T-helper 17 cell (primary cell): ENCODE measurements around the gene CENPT. TPM values are rescaled to one million over a fixed set of nuclear protein-coding genes. Genes with fewer than 3 reads are reported as not detected.
A peak's percentile ranks its signal among the peaks of the same experiment; 100 is the strongest.

Experiments
- ATAC-seq: fragments of 150-1000 bp; cut with Tn5 transposase; 2 replicates; pipeline ENCODE4 v1.10.0; 2021; ENCODE audit warnings: mild to moderate bottlenecking, moderate library complexity
- DNase-seq, 3 donors: peaks; one replicate each; pipeline versions ENCODE4 v3.0.0 to v3.0.0-alpha.2; 2020 to 2021
- H3K9me3 ChIP-seq: one replicate; pipeline ENCODE4 v1.7.0; 2013; ENCODE audit warnings: low read length, mild to moderate bottlenecking; ENCODE audit not compliant: control insufficient read depth, poor library complexity, severe bottlenecking
- H3K27ac Mint-ChIP-seq: one replicate; pipeline ENCODE4 v1.8.0; 2022; ENCODE audit warnings: mild to moderate bottlenecking, moderate library complexity, mixed read lengths
- H3K27me3 Mint-ChIP-seq: one replicate; pipeline ENCODE4 v1.8.0; 2022; ENCODE audit warnings: mixed read lengths
- H3K36me3 Mint-ChIP-seq: one replicate; pipeline ENCODE4 v1.8.0; 2022; ENCODE audit warnings: low read depth, mixed read lengths
- H3K4me1 Mint-ChIP-seq: one replicate; pipeline ENCODE4 v1.8.0; 2022; ENCODE audit warnings: mild to moderate bottlenecking, mixed read lengths
- H3K4me3 Mint-ChIP-seq: one replicate; pipeline ENCODE4 v1.8.0; 2022; ENCODE audit warnings: mild to moderate bottlenecking, moderate library complexity, mixed read lengths
- total RNA-seq, 4 donors: library from RNA in 2 of 4; stranded (reverse) in 2 of 4; gene quantifications; one replicate each; pipeline ENCODE4 v1.2.3 and lab custom pipeline; 2022 to 2026

Gene CENPT
- total RNA-seq (10 to 100 TPM; 75.3 to 77.0 TPM), total RNA-seq (lab: John Stamatoyannopoulos, UW) (78.4 to 128 reads per million in 2 donors)

- Mint-ChIP-seq H3K27me3 (no peaks in the 10 kb centered on the region), H3K4me3 (peak within 1 kb of the TSS; percentile 92), H3K4me1 (peaks cover 40% of the 10 kb centered on the region), H3K36me3 (no peaks in the 10 kb centered on the region), H3K27ac (peak within 1 kb of the TSS; percentile 95)
- DNase-seq = peak in 1 of 3 donors; percentile 53
- H3K9me3 ChIP-seq = no peaks in the 10 kb centered on the region
- ATAC-seq = peak; percentile 57
Observed at GRCh38 chr16:67847064-67847861, at the start of gene CENPT. Gene CENPT, minus strand, starts transcription at chr16:67847693. Its CDS starts 13,834 bp downstream, at chr16:67833859.

DNA sequence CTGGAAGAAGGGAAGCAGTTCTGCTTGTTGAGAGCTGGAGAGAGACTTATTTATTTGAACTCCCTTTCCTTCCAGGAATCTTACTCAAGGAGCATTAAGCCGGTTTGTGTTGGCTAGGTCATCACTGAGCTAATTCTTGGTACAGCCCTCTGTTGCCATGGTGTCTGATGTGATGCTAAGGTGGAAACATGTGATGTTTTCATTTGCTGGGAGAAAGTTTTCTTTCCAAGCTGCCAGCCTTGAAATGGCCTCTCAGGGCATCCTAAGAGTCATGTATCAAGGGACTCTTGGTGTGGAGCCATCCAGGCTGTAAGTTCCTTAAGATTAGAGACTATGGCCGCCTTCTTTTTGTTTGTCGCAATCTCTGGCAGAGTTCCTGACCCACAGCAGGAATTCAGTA is 49.7 kb upstream of the CENPT start:
- H3K4me3 Mint-ChIP-seq = no peak overlapping the region
- peaks cover 30% of the 10 kb centered on the region for H3K4me1 Mint-ChIP-seq
- ATAC-seq = no peak
- H3K27ac Mint-ChIP-seq = no peak overlapping the region
- no peaks in the 10 kb centered on the region for H3K9me3 ChIP-seq
- H3K36me3 Mint-ChIP-seq = peaks cover 2% of the 10 kb centered on the region
- no peaks in the 10 kb centered on the region for H3K27me3 Mint-ChIP-seq
- no peak for DNase-seq

GRCh38 chr16:67893743-67894399 is 46.4 kb upstream of the CENPT start:
- ATAC-seq = no peak
- peak overlapping the region; percentile 93 for H3K27ac Mint-ChIP-seq
- no peaks in the 10 kb centered on the region for H3K27me3 Mint-ChIP-seq
- no peak for DNase-seq
- H3K36me3 Mint-ChIP-seq = peaks cover 2% of the 10 kb centered on the region
- peak overlapping the region; percentile 95 for H3K4me3 Mint-ChIP-seq
- H3K9me3 ChIP-seq = no peaks in the 10 kb centered on the region
- H3K4me1 Mint-ChIP-seq = peaks cover 22% of the 10 kb centered on the region

- peak within 1 kb of the TSS; percentile 93 for H3K27ac Mint-ChIP-seq
- H3K36me3 Mint-ChIP-seq = peaks cover 2% of the 10 kb centered on the region
- H3K4me1 Mint-ChIP-seq = peaks cover 22% of the 10 kb centered on the region
- DNase-seq (peak; percentile 83 to 92 (median 91)), ATAC-seq (peak; percentile 99)
- no peaks in the 10 kb centered on the region for H3K9me3 ChIP-seq
- no peaks in the 10 kb centered on the region for H3K27me3 Mint-ChIP-seq
- peak within 1 kb of the TSS; percentile 95 for H3K4me3 Mint-ChIP-seq
Observed at GRCh38 chr16:67892899-67893742, 45.6 kb upstream of the CENPT start, which contains the start of gene PSKH1. Gene PSKH1, plus strand, starts transcription at chr16:67893254. Its CDS starts 15,496 bp downstream, at chr16:67908750.

- no peaks in the 10 kb centered on the region for H3K9me3 ChIP-seq
- Mint-ChIP-seq H3K4me3 (peak overlapping the region; percentile 95), H3K27me3 (no peaks in the 10 kb centered on the region), H3K27ac (peak overlapping the region; percentile 93), H3K4me1 (peaks cover 20% of the 10 kb centered on the region), H3K36me3 (peaks cover 2% of the 10 kb centered on the region)
- DNase-seq (no peak), ATAC-seq (no peak)
Observed at GRCh38 chr16:67892375-67892774, 44.9 kb upstream of the CENPT start.

DNA sequence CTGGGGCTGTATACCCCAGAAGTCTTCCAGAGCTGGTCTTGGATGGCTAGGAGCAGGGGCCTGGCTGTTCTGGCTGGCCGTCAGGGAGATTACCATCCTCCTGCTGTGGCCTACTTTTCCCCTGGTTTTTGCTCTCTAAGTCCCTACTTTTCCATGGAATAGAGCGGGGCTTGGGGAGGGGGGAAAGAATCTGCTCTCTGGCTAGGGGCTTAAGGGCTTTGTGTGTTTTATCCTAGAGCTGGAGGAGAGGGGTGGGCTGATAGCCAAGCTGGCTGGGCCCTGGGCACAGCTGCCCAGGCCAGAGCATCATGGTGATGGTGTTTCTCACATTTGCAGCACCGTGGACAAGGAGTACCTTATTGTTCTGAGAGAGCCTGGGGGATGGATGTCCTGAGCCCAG is 40.8 kb upstream of the CENPT start:
- Mint-ChIP-seq H3K27ac (no peak overlapping the region), H3K4me1 (peaks cover 7% of the 10 kb centered on the region), H3K36me3 (peaks cover 2% of the 10 kb centered on the region), H3K27me3 (no peaks in the 10 kb centered on the region), H3K4me3 (no peak overlapping the region)
- ATAC-seq (no peak), DNase-seq (no peak)
- no peaks in the 10 kb centered on the region for H3K9me3 ChIP-seq

- H3K27ac Mint-ChIP-seq = no peak overlapping the region
- DNase-seq (no peak), ATAC-seq (no peak)
- no peaks in the 10 kb centered on the region for H3K27me3 Mint-ChIP-seq
- no peak overlapping the region for H3K4me3 Mint-ChIP-seq
- no peaks in the 10 kb centered on the region for H3K36me3 Mint-ChIP-seq
- H3K9me3 ChIP-seq = no peaks in the 10 kb centered on the region
- H3K4me1 Mint-ChIP-seq = peaks cover 4% of the 10 kb centered on the region
Observed at GRCh38 chr16:67886387-67886786, 38.9 kb upstream of the CENPT start.

GRCh38 chr16:67885976-67886375 is 38.5 kb upstream of the CENPT start:
- Mint-ChIP-seq H3K36me3 (no peaks in the 10 kb centered on the region), H3K27me3 (no peaks in the 10 kb centered on the region)
- no peak for ATAC-seq

DNA sequence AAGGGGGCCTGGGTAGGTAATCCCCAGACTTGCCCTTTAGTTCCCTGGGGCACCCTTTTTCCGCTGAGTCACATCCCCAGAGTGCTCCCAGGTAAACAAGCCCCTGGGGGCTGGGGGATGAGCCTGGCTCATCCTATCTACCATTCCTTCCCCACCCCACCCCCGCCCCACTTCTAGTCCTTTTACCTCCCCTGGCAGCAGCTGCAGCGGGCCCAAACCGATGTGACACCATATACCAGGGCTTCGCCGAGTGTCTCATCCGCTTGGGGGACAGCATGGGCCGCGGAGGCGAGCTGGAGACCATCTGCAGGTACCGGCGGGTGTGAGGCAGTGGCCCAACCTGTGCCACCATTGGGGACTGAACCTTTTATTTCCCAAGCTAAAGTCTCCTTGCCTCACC is 38.1 kb upstream of the CENPT start:
- ATAC-seq = no peak
- Mint-ChIP-seq H3K27me3 (no peaks in the 10 kb centered on the region), H3K27ac (no peak overlapping the region), H3K4me3 (no peak overlapping the region), H3K36me3 (no peaks in the 10 kb centered on the region), H3K4me1 (peaks cover 4% of the 10 kb centered on the region)
- DNase-seq = no peak
- no peaks in the 10 kb centered on the region for H3K9me3 ChIP-seq

More at GRCh38 chr16:67885976-67886375, 38.5 kb upstream of the CENPT start:
- H3K4me1 Mint-ChIP-seq = peaks cover 4% of the 10 kb centered on the region
- no peaks in the 10 kb centered on the region for H3K9me3 ChIP-seq
- no peak for DNase-seq
- no peak overlapping the region for H3K27ac Mint-ChIP-seq
- no peak overlapping the region for H3K4me3 Mint-ChIP-seq

GRCh38 chr16:67884684-67885083 is 37.2 kb upstream of the CENPT start, which contains the start of gene NRN1L:
Gene NRN1L, plus strand, starts transcription at chr16:67884885. Its CDS starts 19 bp downstream, at chr16:67884904.
- peak within 1 kb of the TSS; percentile 87 for H3K27ac Mint-ChIP-seq
- DNase-seq (no peak), ATAC-seq (no peak)
- no peaks in the 10 kb centered on the region for H3K9me3 ChIP-seq
- no peaks in the 10 kb centered on the region for H3K27me3 Mint-ChIP-seq
- H3K4me3 Mint-ChIP-seq = no peak within 1 kb of the TSS
- peaks cover 4% of the 10 kb centered on the region for H3K4me1 Mint-ChIP-seq
- no peaks in the 10 kb centered on the region for H3K36me3 Mint-ChIP-seq

GRCh38 chr16:67883872-67884261 is 36.4 kb upstream of the CENPT start:
- Mint-ChIP-seq H3K36me3 (no peaks in the 10 kb centered on the region), H3K4me1 (peaks cover 4% of the 10 kb centered on the region), H3K27me3 (no peaks in the 10 kb centered on the region), H3K27ac (peak overlapping the region; percentile 87), H3K4me3 (no peak overlapping the region)
- H3K9me3 ChIP-seq = no peaks in the 10 kb centered on the region
- DNase-seq (peak; percentile 60 to 76 (median 67)), ATAC-seq (peak; percentile 84)

- Mint-ChIP-seq H3K36me3 (no peaks in the 10 kb centered on the region), H3K27me3 (no peaks in the 10 kb centered on the region), H3K27ac (peak overlapping the region; percentile 87), H3K4me1 (peaks cover 4% of the 10 kb centered on the region), H3K4me3 (no peak overlapping the region)
- no peaks in the 10 kb centered on the region for H3K9me3 ChIP-seq
- ATAC-seq = peak; percentile 10
- DNase-seq = no peak
Observed at GRCh38 chr16:67883146-67883871, 35.8 kb upstream of the CENPT start.
